Measurements from ENCODE around the gene SSBP3.

SSBP3 gene

GRCh38 chr1:54371038-54371941 is 34.9 kb downstream of the SSBP3 start:
- peak; percentile 89 for DNase-seq

GRCh38 chr1:54370287-54370989 is 35.8 kb downstream of the SSBP3 start:
- DNase-seq: no peak

GRCh38 chr1:54367613-54368012 is 38.6 kb downstream of the SSBP3 start:
- DNase-seq: no peak

GRCh38 chr1:54365847-54366246 is 40.3 kb downstream of the SSBP3 start:
- DNase-seq: no peak

- DNase-seq: peak; percentile 25
These were observed 40.8 kb downstream of the SSBP3 start for GRCh38 chr1:54365398-54365797.

GRCh38 chr1:54364995-54365394 is 41.2 kb downstream of the SSBP3 start:
- no peak for DNase-seq

GRCh38 chr1:54364582-54364981 is 41.6 kb downstream of the SSBP3 start:
- DNase-seq: no peak

- DNase-seq: no peak
These were observed 42.3 kb downstream of the SSBP3 start for GRCh38 chr1:54363925-54364324.

- no peak for DNase-seq
These were observed 43.3 kb downstream of the SSBP3 start for GRCh38 chr1:54362881-54363340.

- DNase-seq: no peak
These were observed 44.9 kb downstream of the SSBP3 start for GRCh38 chr1:54361342-54361741.

- peak; percentile 51 for DNase-seq
These were observed 45.8 kb downstream of the SSBP3 start for GRCh38 chr1:54360165-54361005.

- no peak for DNase-seq
These were observed 46.6 kb downstream of the SSBP3 start for GRCh38 chr1:54359393-54360162.

- DNase-seq: no peak
These were observed 47.6 kb downstream of the SSBP3 start for GRCh38 chr1:54358503-54359168.

- peak; percentile 86 for DNase-seq
These were observed 48.2 kb downstream of the SSBP3 start for GRCh38 chr1:54357967-54358366.

- no peak for DNase-seq
These were observed 49.5 kb downstream of the SSBP3 start for GRCh38 chr1:54356680-54357147.

GRCh38 chr1:54355931-54356679 is 50.1 kb downstream of the SSBP3 start:
- DNase-seq: peak; percentile 91

- no peak for DNase-seq
These were observed 51.3 kb downstream of the SSBP3 start for GRCh38 chr1:54354899-54355298.

GRCh38 chr1:54353959-54354358 is 52.2 kb downstream of the SSBP3 start:
- no peak for DNase-seq

- no peak for DNase-seq
These were observed 53.4 kb downstream of the SSBP3 start for GRCh38 chr1:54352755-54353154.

GRCh38 chr1:54350360-54350759 is 55.8 kb downstream of the SSBP3 start:
- DNase-seq: no peak

GRCh38 chr1:54348700-54349021 is 57.5 kb downstream of the SSBP3 start:
- DNase-seq: no peak

Data from hematopoietic multipotent progenitor cell treated with erythropoietin and hydrocortisone succinate and interleukin-3 and kit ligand, for 8 days (in vitro differentiated cells).